Stimulated activated CD8-positive, alpha-beta memory T cell treated with anti-CD3 and anti-CD28 coated beads, Interleukin-7, amount 100 ng/mL, for 4 hours (primary cell): ENCODE data around the gene TMEM183A.
"Not testable (repeated sequence)": the region's sequence is repeated elsewhere in the genome, so short reads cannot be mapped to it uniquely, and the experiment has no call there.

Experiments
- DNase-seq, 2 donors: peaks; one replicate each; pipeline ENCODE4 v3.0.0-alpha.2; 2020; ENCODE audit warnings: low read depth in 2 of 2

TMEM183A gene

GRCh38 chr1:203006948-203007871, at the start of gene TMEM183A:
Gene TMEM183A (plus strand): TSS chr1:203007374. CDS start chr1:203007466, 92 bp downstream.
- peak; percentile 92 to 95 for DNase-seq

- DNase-seq = peak; percentile 80 to 92
Observed at GRCh38 chr1:202957733-202958543, 49.2 kb upstream of the TMEM183A start, which contains the start of gene ADIPOR1. Gene ADIPOR1 (minus strand): TSS chr1:202958312. CDS start chr1:202951070, 7,242 bp downstream.

GRCh38 chr1:202958544-202959275, 48.5 kb upstream of the TMEM183A start:
- no peak for DNase-seq

DNA sequence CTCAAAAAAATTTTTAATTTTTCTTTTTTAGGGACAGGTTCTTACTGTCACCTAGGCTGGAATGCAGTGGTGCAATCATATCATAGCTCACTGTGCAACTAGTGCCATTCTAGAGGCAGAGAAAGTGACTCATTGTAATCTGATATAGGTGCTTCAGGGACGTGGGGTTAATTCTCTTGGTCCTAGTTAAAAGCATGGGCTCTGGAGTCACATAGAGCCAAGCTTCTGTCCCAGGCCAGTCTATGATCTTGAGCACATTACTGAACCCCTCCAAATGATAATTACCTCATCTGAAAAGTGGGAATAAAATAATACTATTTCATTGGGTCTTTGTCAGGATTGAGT, 47.9 kb upstream of the TMEM183A start:
- DNase-seq = no peak

GRCh38 chr1:202961220-202961880, 45.8 kb upstream of the TMEM183A start:
- DNase-seq = no peak

GRCh38 chr1:202964791-202965410, 42.3 kb upstream of the TMEM183A start:
- DNase-seq = no peak

- DNase-seq = no peak
Observed at GRCh38 chr1:202965422-202965821, 41.8 kb upstream of the TMEM183A start.

DNA sequence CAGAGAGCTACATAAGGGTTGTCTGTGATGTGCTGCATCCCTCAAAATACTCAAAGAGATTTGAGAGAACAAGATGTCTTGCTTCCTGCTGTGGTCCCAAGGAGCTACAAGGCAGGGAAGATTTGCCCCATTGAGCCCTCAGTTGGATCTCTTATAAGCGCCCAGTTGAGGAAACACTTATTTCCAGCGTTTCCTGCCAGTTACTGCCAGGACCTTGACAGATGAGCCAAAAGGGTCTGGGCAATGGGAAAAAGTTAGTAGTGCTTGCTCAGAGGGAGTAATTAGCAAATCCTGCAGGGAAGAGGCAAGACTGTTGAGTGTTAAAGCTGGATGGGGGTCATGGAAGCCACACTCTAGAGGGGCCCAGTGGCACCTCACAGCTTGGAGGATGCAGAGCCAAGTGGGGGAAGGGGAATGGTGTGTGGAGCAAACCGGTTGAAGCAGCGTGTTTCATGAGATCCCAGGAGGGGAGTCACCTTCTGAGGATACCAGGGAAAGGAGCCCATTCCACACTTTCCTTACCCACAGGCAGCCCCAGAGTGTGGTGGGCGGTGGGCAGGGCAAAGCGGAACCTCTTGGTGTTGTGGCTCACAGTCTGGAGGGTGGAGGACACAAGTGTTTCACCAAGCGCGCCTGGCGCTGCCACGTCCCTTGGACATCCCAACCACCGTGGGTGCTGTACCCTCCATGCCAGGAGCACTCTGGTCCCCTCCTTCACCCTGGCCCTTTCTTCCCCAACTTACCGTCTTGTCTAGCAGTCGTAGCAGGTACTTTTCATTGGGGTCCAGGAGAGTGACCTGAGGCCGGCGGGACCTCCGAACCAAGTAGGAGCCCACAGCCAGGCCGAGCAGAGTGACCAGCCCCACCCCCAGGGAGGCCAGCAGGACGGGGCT, 40.9 kb upstream of the TMEM183A start:
- no peak for DNase-seq

- DNase-seq = no peak
Observed at GRCh38 chr1:202967684-202968281, 39.4 kb upstream of the TMEM183A start.

DNA sequence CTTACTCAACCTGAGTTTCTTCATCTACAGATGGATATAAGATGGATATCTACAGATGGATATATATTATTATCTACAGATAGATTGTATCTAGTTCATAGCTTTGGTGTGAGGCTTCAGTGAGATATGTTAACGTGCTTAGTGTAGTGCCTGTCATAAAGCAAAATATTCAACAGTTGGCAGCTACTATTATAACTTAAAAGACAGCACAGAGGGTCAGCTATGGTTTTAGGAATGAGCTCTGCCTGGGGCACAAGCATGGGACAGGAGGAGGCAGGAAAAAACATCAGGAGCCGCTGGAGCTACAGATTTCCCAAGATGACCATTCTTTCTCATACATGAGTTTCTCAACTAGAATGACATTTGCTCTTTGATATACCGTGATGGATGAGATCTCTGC, 38.8 kb upstream of the TMEM183A start:
- DNase-seq = no peak

DNA sequence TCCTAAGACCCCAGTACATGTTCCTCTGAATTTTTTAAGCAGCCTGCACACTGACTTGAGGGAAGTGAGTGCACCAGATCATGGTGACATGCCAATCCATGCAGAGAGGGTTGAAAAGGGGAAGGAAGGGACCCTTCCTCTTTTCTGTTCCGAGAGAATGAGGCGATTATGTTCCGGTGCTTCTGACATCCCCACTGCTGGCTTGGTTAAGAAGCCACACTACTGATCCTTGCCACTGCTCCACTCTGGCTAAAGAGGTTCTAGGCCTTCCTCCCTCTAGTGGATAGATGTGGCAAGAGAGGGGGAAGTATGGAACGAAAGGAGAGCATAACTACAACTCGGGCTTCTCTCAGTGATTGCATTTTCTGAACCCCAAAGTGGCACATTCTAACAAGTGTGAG, 38.3 kb upstream of the TMEM183A start:
- DNase-seq = no peak

- no peak for DNase-seq
Observed at GRCh38 chr1:202972046-202972445, 35.1 kb upstream of the TMEM183A start.

GRCh38 chr1:202974856-202975255, 32.3 kb upstream of the TMEM183A start:
- DNase-seq = no peak

- DNase-seq = no peak
Observed at GRCh38 chr1:202976633-202977032, 30.5 kb upstream of the TMEM183A start.

GRCh38 chr1:202979459-202979858, 27.7 kb upstream of the TMEM183A start:
- DNase-seq = no peak

DNA sequence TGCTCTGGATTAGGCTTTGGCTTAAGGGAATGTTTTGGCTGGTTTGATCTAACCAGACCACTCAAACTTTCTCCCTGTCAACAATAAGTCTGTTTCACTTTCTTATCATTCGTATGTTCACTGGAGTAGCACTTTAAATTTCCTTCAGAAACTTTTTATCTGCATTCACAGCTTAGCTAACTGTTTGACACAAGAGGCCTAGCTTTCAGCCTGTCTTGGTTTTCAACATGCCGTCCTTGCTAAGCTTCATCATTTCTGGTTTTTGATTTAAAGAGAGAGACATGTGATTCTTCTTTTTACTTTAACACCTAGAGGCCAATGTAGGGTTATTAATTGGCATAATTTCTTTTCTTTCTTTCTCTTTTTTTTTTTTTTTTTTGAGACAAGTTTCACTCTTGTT, 25.2 kb upstream of the TMEM183A start:
- DNase-seq = no peak

- DNase-seq = no peak
Observed at GRCh38 chr1:202982715-202983430, 24.3 kb upstream of the TMEM183A start.

GRCh38 chr1:202986120-202986519, 21.1 kb upstream of the TMEM183A start:
- DNase-seq = not testable (repeated sequence)

DNA sequence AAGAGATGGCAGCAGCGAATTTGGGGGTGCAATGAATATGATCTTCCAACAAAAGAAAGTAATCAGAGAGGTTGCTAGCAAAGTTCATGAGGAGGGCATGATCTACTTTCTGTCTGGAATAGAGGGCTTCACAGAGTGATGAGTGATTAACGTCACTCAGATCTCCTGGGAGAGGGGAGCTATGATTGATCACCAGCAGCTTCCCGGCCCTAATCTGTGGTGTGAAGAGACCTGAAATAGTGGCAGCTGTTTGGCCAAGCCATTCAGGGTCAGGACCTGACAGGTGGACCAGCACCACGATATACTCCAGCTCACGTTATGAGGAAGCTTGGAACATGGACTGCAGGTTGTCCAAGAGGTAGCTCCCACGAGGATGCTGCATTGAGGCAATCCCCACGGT, 19.9 kb upstream of the TMEM183A start:
- DNase-seq = no peak
